GM12878 (cell line): ENCODE measurements around the gene KCNK17. TPM values are rescaled to one million over a fixed set of nuclear protein-coding genes. Genes with fewer than 3 reads are reported as not detected.

ENCODE experiments used
- ATAC-seq: fragments of 200-7000 bp; cut with Tn5 transposase; 3 replicates; pipeline ENCODE4 v1.9.1; 2020; ENCODE audit warnings: mild to moderate bottlenecking, moderate library complexity
- BruUV-seq: library from RNA; stranded (reverse); fragments of 400-500 nt; replicated peaks from 2 replicates; lab custom pipeline; 2021; lab: Mats Ljungman, UMichigan
- CTCF ChIA-PET: fragments of 300-600 bp; sonication (Branson Sonifier 250); formaldehyde crosslinking; extraction: SDS; loops from one replicate; lab custom pipeline; 2021; ENCODE audit warnings: inconsistent platforms; lab: Yijun Ruan, JAX
- POLR2A ChIA-PET: fragments of 350-600 bp; formaldehyde crosslinking; extraction: SDS; loops from one replicate; lab custom pipeline; 2021; ENCODE audit warnings: inconsistent platforms; lab: Charles Lee
- RAD21 ChIA-PET: fragments of 300-600 bp; sonication (Branson Sonifier 250); formaldehyde crosslinking; loops from one replicate; lab custom pipeline; 2023; ENCODE audit warnings: antibody characterized with exemption; ENCODE audit not compliant: unreplicated experiment; lab: Charles Lee
- SMC1A ChIA-PET: fragments of 300-600 bp; sonication (Branson Sonifier 250); formaldehyde crosslinking; loops from one replicate; lab custom pipeline; 2023; ENCODE audit not compliant: unreplicated experiment, uncharacterized antibody; lab: Charles Lee
- DNase-seq: peaks from one replicate; pipeline ENCODE4 v3.0.0-alpha.2; 2011; ENCODE audit warnings: low read depth, low spot score
- FAIRE-seq: peaks from 3 replicates; lab custom pipeline; 2011; peaks lifted over from hg19 to GRCh38; lab: Jason Lieb, UNC
- H2AFZ ChIP-seq: 2 replicates; pipeline ENCODE4 v1.6.0; 2011; ENCODE audit warnings: low read depth, low read length, control low read depth; ENCODE audit not compliant: control insufficient read depth
- H3K27ac ChIP-seq: 2 replicates; pipeline ENCODE4 v1.5.1; 2011; ENCODE audit warnings: control low read depth; ENCODE audit not compliant: control insufficient read depth, insufficient read depth
- H3K27me3 ChIP-seq, 2 experiments: replicated peaks in 1 of 2; 2 replicates each; pipeline versions ENCODE4 v1.6.0 to v1.6.1; 2011; ENCODE audit warnings: low read length in 1 of 2; ENCODE audit not compliant: control insufficient read depth in 2 of 2, insufficient read depth in 2 of 2
- H3K36me3 ChIP-seq, 2 experiments: 2 replicates each; pipeline ENCODE4 v1.5.1; 2011; ENCODE audit warnings: low read length in 1 of 2; ENCODE audit not compliant: control insufficient read depth in 2 of 2, insufficient read depth in 2 of 2
- H3K4me1 ChIP-seq: 2 replicates; pipeline ENCODE4 v1.6.1; 2011; ENCODE audit warnings: mild to moderate bottlenecking, low read length, moderate library complexity, mixed read lengths; ENCODE audit not compliant: control insufficient read depth, insufficient read depth
- H3K4me2 ChIP-seq: 2 replicates; pipeline ENCODE4 v1.6.0; 2011; ENCODE audit warnings: control low read depth; ENCODE audit not compliant: control insufficient read depth, insufficient read depth
- H3K4me3 ChIP-seq: fragments of 200-600 bp; sonication (generic); 2 replicates; pipeline ENCODE4 v1.5.1; 2016
- H3K79me2 ChIP-seq: 2 replicates; pipeline ENCODE4 v1.6.0; 2011; ENCODE audit warnings: low read length; ENCODE audit not compliant: control insufficient read depth, insufficient read depth
- H3K9ac ChIP-seq: 2 replicates; pipeline ENCODE4 v1.8.0; 2011; ENCODE audit warnings: low read length, control low read depth, mixed read lengths; ENCODE audit not compliant: control insufficient read depth, insufficient read depth
- H3K9me3 ChIP-seq: replicated peaks from 3 replicates; pipeline ENCODE4 v1.5.1; 2011; ENCODE audit warnings: mild to moderate bottlenecking, low read length; ENCODE audit not compliant: control insufficient read depth, insufficient read depth
- H4K20me1 ChIP-seq: 2 replicates; pipeline ENCODE4 v1.6.0; 2011; ENCODE audit not compliant: control insufficient read depth, insufficient read depth
- BHLHE40 ChIP-seq, 2 experiments: fragments of 450-650 bp in 1 of 2; IDR thresholded peaks; 2 replicates each; pipeline ENCODE4 v1.6.1; 2011 to 2017; ENCODE audit warnings: low read depth in 2 of 2, borderline replicate concordance in 1 of 2, improper control_type of control experiment in 1 of 2, low read length in 1 of 2, mild to moderate bottlenecking in 1 of 2
- CBX5 ChIP-seq: sonication (generic); IDR thresholded peaks from 2 replicates; pipeline ENCODE4 v1.6.1; 2016; ENCODE audit warnings: low read depth, moderate library complexity, mild to moderate bottlenecking, inconsistent platforms
- CEBPB ChIP-seq, 2 experiments: fragments of 150-350 bp in 1 of 2; IDR thresholded peaks; 2 replicates each; pipeline ENCODE4 v1.6.1; 2012 to 2014; ENCODE audit warnings: low read depth in 2 of 2, low read length in 2 of 2, borderline replicate concordance in 1 of 2, inconsistent platforms in 1 of 2
- CHD2 ChIP-seq: IDR thresholded peaks from 2 replicates; pipeline ENCODE4 v1.6.1; 2011; ENCODE audit warnings: low read depth, low read length, improper control_type of control experiment, borderline replicate concordance
- FOXK2 ChIP-seq: fragments of 450-650 bp; IDR thresholded peaks from 2 replicates; pipeline ENCODE4 v1.6.1; 2017; ENCODE audit warnings: mild to moderate bottlenecking, moderate library complexity
- NBN ChIP-seq: fragments of 450-650 bp; IDR thresholded peaks from 2 replicates; pipeline ENCODE4 v1.6.1; 2016
- NFYB ChIP-seq: IDR thresholded peaks from 2 replicates; pipeline ENCODE4 v1.6.1; 2011; ENCODE audit warnings: low read depth, mild to moderate bottlenecking, low read length, improper control_type of control experiment, moderate library complexity; ENCODE audit not compliant: insufficient read depth
- NR2C2 ChIP-seq: IDR thresholded peaks from 2 replicates; pipeline ENCODE4 v1.6.1; 2011; ENCODE audit warnings: borderline replicate concordance, low read depth; ENCODE audit not compliant: control insufficient read depth, insufficient read length
- POLR2AphosphoS2 ChIP-seq: IDR thresholded peaks from 2 replicates; pipeline ENCODE4 v1.6.1; 2011; ENCODE audit warnings: low read depth, mild to moderate bottlenecking, low read length, improper control_type of control experiment, moderate library complexity
- RAD51 ChIP-seq: fragments of 450-650 bp; IDR thresholded peaks from 2 replicates; pipeline ENCODE4 v1.6.1; 2016; ENCODE audit warnings: moderate library complexity, mild to moderate bottlenecking, inconsistent platforms
- RCOR1 ChIP-seq: conservative IDR thresholded peaks from 2 replicates; pipeline ENCODE4 v1.6.1; 2012; ENCODE audit warnings: low read depth, low read length, improper control_type of control experiment
- SIN3A ChIP-seq: IDR thresholded peaks from 2 replicates; pipeline ENCODE4 v1.6.1; 2012; ENCODE audit warnings: low read depth, low read length, improper control_type of control experiment
- SP1 ChIP-seq: IDR thresholded peaks from one replicate; pipeline ENCODE4 v1.6.1; 2011; ENCODE audit warnings: low read depth, low read length
- STAT1 ChIP-seq: fragments of 450-650 bp; conservative IDR thresholded peaks from 2 replicates; pipeline ENCODE4 v1.6.1; 2014; ENCODE audit warnings: antibody characterized with exemption, mild to moderate bottlenecking
- STAT3 ChIP-seq: IDR thresholded peaks from 2 replicates; pipeline ENCODE4 v1.6.1; 2011; ENCODE audit warnings: low read depth, low read length, improper control_type of control experiment
- TAF1 ChIP-seq: IDR thresholded peaks from 2 replicates; pipeline ENCODE4 v1.6.1; 2011; ENCODE audit warnings: mild to moderate bottlenecking, low read depth, low read length, borderline replicate concordance
- WGBS: methylation state at CpG from one replicate; pipeline ENCODE4 v1.1.6; 2016; ENCODE audit warnings: low lambda C conversion rate; ENCODE audit not compliant: insufficient replicate concordance, insufficient coverage; ENCODE audit errors: missing lambda C conversion rate; 5-methylcytosine and 5-hydroxymethylcytosine counted together
- in situ Hi-C: fragments of 300-500 bp; cut with MboI; formaldehyde crosslinking; loops from 9 replicates; pipeline ENCODE4 v1.14.3; 2018; ENCODE audit warnings: mixed read lengths
- intact Hi-C: fragments of 100-400 bp; cut with micrococcal nuclease; formaldehyde crosslinking; loops from one replicate; pipeline ENCODE4 v1.14.2; 2022; ENCODE audit not compliant: unreplicated experiment
- polyA plus RNA-seq, 11 experiments: library from polyadenylated mRNA; depleted of rRNA in 4 of 11; unstranded in 6 of 11; stranded (reverse) in 5 of 11; fragments of >200 nt; fragmentation: Nextera tagmentation in 4 of 11; fragmentation: Illumina TruSeq in 1 of 11; extraction: Ambion mirVana in 4 of 11; extraction: Trizol in 1 of 11; gene quantifications; 1 replicate in 1 of 11; 2 replicates in 10 of 11; pipeline versions ENCODE4 v1.2.1 to v1.2.3, GENCODE V29; 2011 to 2016; ENCODE audit warnings: inconsistent platforms in 2 of 11, missing spikeins in 2 of 11, low read depth in 1 of 11
- total RNA-seq, 4 experiments: library from RNA; depleted of rRNA in 3 of 4; stranded (reverse); fragments of >200 nt in 3 of 4; fragmentation: Illumina TruSeq in 1 of 4; extraction: Trizol in 1 of 4; gene quantifications; 2 replicates each; pipeline versions ENCODE4 v1.2.1 to v1.2.3, GENCODE V29; 2013 to 2021
- TF ChIP-seq, protein P1 (sequence below): IDR thresholded peaks from 2 replicates; pipeline ENCODE4 v1.6.1; 2012; ENCODE audit warnings: mild to moderate bottlenecking, low read depth, low read length
- TF ChIP-seq, protein P2 (sequence below): fragments of 450-650 bp; IDR thresholded peaks from 2 replicates; pipeline ENCODE4 v1.6.1; 2018; ENCODE audit warnings: mild to moderate bottlenecking, low read depth, moderate library complexity; ENCODE audit not compliant: partially characterized antibody

The KCNK17 gene
- total and polyA plus RNA-seq, 10 of the 15 experiments (the other 5 are each of a cell fraction or from before 2014, with no cell fraction given), result not detected

- TF ChIP-seq, protein P1, sequence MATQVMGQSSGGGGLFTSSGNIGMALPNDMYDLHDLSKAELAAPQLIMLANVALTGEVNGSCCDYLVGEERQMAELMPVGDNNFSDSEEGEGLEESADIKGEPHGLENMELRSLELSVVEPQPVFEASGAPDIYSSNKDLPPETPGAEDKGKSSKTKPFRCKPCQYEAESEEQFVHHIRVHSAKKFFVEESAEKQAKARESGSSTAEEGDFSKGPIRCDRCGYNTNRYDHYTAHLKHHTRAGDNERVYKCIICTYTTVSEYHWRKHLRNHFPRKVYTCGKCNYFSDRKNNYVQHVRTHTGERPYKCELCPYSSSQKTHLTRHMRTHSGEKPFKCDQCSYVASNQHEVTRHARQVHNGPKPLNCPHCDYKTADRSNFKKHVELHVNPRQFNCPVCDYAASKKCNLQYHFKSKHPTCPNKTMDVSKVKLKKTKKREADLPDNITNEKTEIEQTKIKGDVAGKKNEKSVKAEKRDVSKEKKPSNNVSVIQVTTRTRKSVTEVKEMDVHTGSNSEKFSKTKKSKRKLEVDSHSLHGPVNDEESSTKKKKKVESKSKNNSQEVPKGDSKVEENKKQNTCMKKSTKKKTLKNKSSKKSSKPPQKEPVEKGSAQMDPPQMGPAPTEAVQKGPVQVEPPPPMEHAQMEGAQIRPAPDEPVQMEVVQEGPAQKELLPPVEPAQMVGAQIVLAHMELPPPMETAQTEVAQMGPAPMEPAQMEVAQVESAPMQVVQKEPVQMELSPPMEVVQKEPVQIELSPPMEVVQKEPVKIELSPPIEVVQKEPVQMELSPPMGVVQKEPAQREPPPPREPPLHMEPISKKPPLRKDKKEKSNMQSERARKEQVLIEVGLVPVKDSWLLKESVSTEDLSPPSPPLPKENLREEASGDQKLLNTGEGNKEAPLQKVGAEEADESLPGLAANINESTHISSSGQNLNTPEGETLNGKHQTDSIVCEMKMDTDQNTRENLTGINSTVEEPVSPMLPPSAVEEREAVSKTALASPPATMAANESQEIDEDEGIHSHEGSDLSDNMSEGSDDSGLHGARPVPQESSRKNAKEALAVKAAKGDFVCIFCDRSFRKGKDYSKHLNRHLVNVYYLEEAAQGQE, result no peak
- no peak for TF ChIP-seq POLR2AphosphoS2
Observed at GRCh38 chr6:39328066-39328465, 13.8 kb upstream of the KCNK17 start (continued).

DNA sequence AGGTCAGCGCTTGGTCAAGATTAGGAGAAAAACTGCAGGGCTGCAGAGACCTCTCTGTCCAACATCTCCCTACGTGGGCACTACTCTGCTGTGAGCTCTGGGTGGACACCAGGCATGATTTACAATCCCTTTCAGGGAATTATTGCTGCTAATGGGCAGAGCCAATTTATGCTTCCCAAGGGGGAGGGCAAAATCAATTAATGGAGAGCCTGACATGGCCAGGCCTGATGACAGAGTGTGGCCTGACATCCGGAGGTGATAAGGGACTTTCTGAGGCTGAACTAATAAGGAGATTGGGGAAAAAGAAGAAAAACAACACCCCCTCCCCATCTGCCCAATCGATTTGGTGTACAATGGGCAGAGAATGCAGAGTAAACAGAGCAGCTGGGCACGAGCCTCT is 13.3 kb upstream of the KCNK17 start:
- 18% methylated on average over 5 of the region's 5 CpGs for WGBS
- peaks cover 7% of the 10 kb centered on the region for H3K4me1 ChIP-seq
- FAIRE-seq, result no peak
- BruUV-seq, result no TSS peak
- H3K27me3 ChIP-seq, result no peaks in the 10 kb centered on the region; a peak in 1 of 4 replicates
- H3K27ac ChIP-seq, result no peak overlapping the region
- H3K4me2 ChIP-seq, result no peak overlapping the region
- no peak overlapping the region for H2AFZ ChIP-seq
- no peaks in the 10 kb centered on the region for H4K20me1 ChIP-seq
- POLR2A ChIA-PET, result no interaction called here
- H3K9me3 ChIP-seq, result no peaks in the 10 kb centered on the region
- no peak for ATAC-seq
- intact Hi-C loops, result no loop called here
- no peak for DNase-seq
- no peak overlapping the region for H3K9ac ChIP-seq
- SMC1A ChIA-PET, result interaction anchor here (0.6 kb wide), 1 partner anchor 156 kb away, joined by 3 read pairs; no protein-coding TSS in a partner anchor
- RAD21 ChIA-PET, result no interaction called here
- CTCF ChIA-PET, result interaction anchor here (0.8 kb wide), 1 partner anchor 25 kb away, joined by 3 read pairs; no protein-coding TSS in a partner anchor
- in situ Hi-C loops, result no loop called here
- H3K36me3 ChIP-seq, result no peaks in the 10 kb centered on the region
- H3K79me2 ChIP-seq, result no peaks in the 10 kb centered on the region
- no peak overlapping the region for H3K4me3 ChIP-seq
- TF ChIP-seq CEBPB (IDR thresholded peaks at IDR 0.05; ENCODE audit: borderline replicate concordance in 1 of 2, low read depth in 2 of 2, low read length in 2 of 2), result no peak
- TF ChIP-seq STAT1, result no peak
- no peak for TF ChIP-seq NFYB
- no peak for TF ChIP-seq NR2C2
- no peak for TF ChIP-seq STAT3
- TF ChIP-seq BHLHE40 (IDR thresholded peaks at IDR 0.05; ENCODE audit: borderline replicate concordance in 1 of 2, low read depth in 2 of 2, low read length in 1 of 2), result no peak
- TF ChIP-seq CHD2, result no peak
- no peak for TF ChIP-seq FOXK2
- no peak for TF ChIP-seq TAF1
- TF ChIP-seq RAD51, result no peak
- TF ChIP-seq CBX5, result no peak
- TF ChIP-seq, protein P2, sequence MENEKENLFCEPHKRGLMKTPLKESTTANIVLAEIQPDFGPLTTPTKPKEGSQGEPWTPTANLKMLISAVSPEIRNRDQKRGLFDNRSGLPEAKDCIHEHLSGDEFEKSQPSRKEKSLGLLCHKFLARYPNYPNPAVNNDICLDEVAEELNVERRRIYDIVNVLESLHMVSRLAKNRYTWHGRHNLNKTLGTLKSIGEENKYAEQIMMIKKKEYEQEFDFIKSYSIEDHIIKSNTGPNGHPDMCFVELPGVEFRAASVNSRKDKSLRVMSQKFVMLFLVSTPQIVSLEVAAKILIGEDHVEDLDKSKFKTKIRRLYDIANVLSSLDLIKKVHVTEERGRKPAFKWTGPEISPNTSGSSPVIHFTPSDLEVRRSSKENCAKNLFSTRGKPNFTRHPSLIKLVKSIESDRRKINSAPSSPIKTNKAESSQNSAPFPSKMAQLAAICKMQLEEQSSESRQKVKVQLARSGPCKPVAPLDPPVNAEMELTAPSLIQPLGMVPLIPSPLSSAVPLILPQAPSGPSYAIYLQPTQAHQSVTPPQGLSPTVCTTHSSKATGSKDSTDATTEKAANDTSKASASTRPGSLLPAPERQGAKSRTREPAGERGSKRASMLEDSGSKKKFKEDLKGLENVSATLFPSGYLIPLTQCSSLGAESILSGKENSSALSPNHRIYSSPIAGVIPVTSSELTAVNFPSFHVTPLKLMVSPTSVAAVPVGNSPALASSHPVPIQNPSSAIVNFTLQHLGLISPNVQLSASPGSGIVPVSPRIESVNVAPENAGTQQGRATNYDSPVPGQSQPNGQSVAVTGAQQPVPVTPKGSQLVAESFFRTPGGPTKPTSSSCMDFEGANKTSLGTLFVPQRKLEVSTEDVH, result no peak
- no peak for TF ChIP-seq SIN3A
- no peak for TF ChIP-seq SP1
- no peak for TF ChIP-seq NBN
- no peak for TF ChIP-seq RCOR1
